Testis (tissue), 2 donors: ENCODE measurements around the gene DNAJC12.

ENCODE experiments used
- POLR2A ChIP-seq: fragments of 450-650 bp; IDR thresholded peaks from one replicate; pipeline ENCODE4 v1.6.1; 2017; ENCODE audit warnings: antibody characterized with exemption, mild to moderate bottlenecking, moderate library complexity
- TF ChIP-seq, protein P1 (sequence below), 3 experiments: fragments of 450-650 bp in 2 of 3; fragments of 200-600 bp in 1 of 3; sonication (generic) in 1 of 3; IDR thresholded peaks; one replicate each; pipeline ENCODE4 v1.5.1; 2016 to 2019; ENCODE audit warnings: antibody characterized with exemption in 3 of 3, mild to moderate bottlenecking in 2 of 3, moderate library complexity in 1 of 3

DNA sequence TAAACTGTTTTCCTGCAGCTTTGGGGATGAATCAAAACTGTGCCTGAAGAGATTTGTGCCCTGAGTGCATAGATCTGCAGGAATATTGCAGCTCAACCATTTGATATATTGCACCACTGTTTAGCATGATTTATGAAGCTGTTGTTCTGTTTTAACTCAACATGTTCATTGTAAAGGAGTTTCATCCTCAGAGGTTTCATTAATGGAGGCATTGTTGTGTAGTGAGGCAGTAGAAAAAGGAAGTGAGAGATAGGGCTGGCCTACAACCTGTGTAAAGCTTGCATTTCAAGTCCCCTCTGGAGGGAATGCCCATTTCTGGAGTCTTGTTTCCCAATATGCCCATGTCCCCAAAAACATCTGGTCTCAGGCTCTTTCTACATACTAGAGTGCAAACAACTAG, 67.5 kb downstream of the DNAJC12 start:
- TF ChIP-seq, protein P1, sequence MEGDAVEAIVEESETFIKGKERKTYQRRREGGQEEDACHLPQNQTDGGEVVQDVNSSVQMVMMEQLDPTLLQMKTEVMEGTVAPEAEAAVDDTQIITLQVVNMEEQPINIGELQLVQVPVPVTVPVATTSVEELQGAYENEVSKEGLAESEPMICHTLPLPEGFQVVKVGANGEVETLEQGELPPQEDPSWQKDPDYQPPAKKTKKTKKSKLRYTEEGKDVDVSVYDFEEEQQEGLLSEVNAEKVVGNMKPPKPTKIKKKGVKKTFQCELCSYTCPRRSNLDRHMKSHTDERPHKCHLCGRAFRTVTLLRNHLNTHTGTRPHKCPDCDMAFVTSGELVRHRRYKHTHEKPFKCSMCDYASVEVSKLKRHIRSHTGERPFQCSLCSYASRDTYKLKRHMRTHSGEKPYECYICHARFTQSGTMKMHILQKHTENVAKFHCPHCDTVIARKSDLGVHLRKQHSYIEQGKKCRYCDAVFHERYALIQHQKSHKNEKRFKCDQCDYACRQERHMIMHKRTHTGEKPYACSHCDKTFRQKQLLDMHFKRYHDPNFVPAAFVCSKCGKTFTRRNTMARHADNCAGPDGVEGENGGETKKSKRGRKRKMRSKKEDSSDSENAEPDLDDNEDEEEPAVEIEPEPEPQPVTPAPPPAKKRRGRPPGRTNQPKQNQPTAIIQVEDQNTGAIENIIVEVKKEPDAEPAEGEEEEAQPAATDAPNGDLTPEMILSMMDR (IDR thresholded peaks at IDR 0.05) = no peak
- TF ChIP-seq POLR2A = no peak
